DMS79 treated with DMSO at 0.1 percent for 48 hours (cell line): ENCODE results near the gene MARCHF4.
A peak's percentile ranks its signal among the peaks of the same experiment; 100 is the strongest.

Experiments used
- DNase-seq: peaks from one replicate; lab custom pipeline; 2025; lab: John Stamatoyannopoulos, UW

Gene MARCHF4, protein sequence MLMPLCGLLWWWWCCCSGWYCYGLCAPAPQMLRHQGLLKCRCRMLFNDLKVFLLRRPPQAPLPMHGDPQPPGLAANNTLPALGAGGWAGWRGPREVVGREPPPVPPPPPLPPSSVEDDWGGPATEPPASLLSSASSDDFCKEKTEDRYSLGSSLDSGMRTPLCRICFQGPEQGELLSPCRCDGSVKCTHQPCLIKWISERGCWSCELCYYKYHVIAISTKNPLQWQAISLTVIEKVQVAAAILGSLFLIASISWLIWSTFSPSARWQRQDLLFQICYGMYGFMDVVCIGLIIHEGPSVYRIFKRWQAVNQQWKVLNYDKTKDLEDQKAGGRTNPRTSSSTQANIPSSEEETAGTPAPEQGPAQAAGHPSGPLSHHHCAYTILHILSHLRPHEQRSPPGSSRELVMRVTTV

DNA sequence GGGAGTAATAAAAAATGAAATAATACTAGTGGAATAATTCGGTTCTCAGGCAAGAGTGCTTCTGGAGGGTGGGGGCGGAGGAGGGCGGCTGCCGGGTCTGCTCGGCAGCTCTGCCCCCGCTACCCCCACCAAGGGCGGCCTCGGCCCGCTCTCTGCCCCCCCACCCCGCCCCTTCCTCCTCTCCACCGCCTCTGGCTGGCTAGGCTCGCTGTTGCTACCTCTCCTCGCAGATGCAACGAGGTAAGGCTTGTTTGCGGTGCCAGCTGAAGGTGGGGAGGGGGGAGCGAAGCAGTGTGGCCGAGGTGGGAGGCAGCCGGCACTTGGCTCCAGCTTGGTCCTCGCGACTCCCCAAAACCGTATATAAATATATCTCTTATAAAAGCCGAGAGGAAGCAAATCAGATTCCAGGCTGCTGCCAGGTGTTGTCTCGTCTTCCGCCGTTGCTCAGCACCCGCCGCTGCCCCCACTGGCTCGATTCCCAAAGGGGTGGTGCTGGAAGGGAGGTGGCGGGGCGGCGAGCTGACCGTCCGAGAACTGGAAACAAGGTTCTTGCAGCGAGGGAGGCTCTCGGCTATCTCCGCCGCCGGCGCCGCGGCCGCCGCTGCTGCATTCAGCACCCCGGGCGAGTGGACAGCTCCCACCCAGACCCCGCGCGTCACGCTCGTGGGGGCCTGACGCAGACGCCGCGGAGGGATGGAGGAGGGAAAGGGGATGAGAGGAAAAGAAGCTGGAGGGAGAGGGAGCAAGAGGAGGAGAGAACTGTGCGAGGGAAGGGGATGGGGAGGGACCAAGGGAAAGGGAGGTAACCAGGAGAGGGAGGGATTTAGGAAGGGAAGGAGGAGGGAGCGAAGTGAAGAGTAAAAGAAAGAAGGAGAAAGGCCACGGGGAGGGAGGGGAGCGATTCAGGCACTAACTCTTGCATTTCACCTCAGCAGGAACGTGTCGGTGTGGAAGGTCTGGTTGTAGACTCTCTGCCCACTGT lies at the start of gene MARCHF4:
TSS of gene MARCHF4 (minus strand) at position 763 of the 982 bp plus-strand sequence. CDS start 2,223 bp downstream, outside the sequence.
- DNase-seq = peak; percentile 77

- DNase-seq = no peak
Observed at GRCh38 chr2:216420367-216421101, 48.3 kb upstream of the MARCHF4 start.

GRCh38 chr2:216418981-216419380 lies 46.7 kb upstream of the MARCHF4 start:
- no peak for DNase-seq

GRCh38 chr2:216416571-216417307 lies 44.5 kb upstream of the MARCHF4 start:
- DNase-seq = no peak

DNA sequence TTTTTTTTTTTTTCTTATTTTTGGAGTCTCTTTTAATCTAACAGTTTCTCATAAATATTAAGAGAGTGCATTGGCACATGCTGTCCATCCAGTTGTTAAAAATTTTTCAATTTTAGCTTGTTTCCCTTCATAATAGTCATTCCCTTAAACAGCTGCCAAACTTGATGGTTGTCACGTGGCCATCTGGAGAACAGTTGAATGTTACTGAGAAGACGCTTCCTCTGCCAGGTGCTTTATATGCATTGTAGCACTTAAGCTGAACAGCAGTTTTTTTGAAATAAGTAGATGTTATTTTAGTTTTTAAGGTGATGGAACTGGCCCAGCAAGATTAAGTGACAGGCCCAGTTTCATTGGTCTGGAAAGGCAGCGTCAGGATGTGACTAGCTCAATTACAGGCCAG lies 43.3 kb upstream of the MARCHF4 start:
- no peak for DNase-seq

DNA sequence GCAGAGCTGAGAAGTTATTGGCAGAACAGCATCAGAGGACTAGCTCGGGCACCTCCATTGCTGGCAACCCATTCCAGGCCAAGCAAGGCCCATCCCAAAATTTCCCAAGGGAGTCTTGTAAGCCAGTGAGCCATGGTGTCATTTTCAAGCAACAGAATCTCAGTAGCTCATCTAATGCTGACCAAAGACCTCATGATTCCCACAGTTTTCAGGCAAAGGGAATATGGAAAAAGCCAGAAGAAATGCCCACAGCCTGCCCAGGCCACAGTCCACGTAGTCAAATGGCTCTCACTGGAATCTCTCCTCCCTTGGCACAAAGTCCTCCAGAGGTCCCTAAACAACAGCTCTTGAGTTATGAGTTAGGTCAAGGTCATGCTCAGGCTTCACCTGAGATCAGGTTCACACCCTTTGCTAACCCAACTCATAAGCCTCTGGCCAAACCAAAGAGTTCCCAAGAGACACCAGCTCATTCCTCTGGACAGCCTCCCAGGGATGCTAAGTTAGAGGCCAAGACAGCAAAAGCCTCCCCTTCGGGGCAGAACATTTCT lies 42.6 kb upstream of the MARCHF4 start:
- DNase-seq = no peak

GRCh38 chr2:216413882-216414281 lies 41.6 kb upstream of the MARCHF4 start:
- DNase-seq = no peak

DNA sequence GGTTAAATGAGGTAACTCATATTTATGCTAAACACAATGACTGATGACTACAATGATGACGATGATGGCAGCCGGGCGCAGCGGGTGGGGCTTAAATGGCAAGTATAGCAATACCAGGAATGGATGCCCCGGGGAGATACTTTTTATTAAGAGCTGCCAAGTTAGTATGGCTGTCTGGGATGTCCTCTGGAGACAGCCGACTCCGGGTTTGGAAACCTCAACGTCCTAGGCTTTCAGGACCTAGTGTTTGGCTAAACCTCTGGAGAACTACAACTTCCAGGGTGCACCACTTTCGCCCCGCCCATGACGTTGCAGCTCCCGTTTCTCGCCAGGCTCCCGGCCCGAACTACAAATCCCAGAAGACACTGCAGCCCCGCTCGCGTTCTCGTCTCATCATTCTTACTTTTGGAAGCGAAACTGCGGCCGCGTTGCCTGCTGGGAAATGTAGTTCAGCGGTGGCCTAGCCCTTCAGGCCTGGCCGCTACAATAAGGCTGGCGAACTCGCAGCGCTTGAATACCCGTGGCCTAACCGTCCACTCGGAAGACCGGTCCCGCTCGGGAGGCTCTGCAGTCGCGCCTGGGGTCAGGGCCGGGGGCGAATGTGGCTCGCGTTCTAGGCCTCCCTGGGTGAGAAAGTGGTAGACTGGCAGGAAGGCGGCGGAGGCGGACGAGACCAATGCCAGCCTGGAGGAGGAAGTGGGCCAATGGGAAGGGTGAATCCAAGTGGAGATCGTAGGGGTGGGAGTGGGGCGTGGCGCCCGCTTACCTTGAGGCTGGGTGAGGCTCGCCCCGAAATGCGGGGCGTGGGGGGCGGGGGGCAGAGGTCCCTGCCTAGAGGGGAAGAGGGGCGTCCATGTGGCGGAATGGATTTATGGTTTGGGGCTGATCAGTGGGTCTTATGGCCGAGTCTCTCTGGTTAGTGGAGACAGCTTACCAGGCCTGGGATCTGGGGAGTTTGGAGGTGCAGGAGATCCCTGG lies 40.0 kb upstream of the MARCHF4 start, which contains the start of gene SMARCAL1:
TSS of gene SMARCAL1 (plus strand) at position 463 of the 978 bp plus-strand sequence. CDS start 2,221 bp downstream, outside the sequence.
- DNase-seq = peak; percentile 98

- DNase-seq = no peak
Observed at GRCh38 chr2:216410550-216410949, 38.3 kb upstream of the MARCHF4 start.

- DNase-seq = no peak
Observed at GRCh38 chr2:216408426-216409290, 36.4 kb upstream of the MARCHF4 start.

- DNase-seq = peak; percentile 82
Observed at GRCh38 chr2:216406826-216407225, 34.5 kb upstream of the MARCHF4 start.

DNA sequence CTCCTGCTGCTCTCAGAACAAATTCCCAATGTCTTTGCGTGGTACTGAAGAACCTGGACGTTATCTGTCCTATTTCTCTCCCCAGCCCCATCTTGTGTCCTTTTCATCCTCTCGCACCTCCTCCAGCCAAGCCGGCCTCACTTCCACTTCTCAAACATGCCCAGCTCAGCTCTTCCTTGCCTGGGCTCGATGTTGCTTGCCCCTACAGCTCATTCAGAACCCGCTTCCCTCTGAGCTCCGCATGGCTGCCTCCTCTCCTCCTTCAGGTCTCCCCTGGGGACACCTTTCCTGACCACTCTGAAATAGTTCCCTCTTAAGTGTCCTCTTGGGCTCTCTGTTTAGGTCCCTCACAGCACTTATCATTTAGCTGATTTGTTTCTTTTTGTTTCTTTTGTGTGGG lies 33.3 kb upstream of the MARCHF4 start:
- peak; percentile 75 for DNase-seq

DNA sequence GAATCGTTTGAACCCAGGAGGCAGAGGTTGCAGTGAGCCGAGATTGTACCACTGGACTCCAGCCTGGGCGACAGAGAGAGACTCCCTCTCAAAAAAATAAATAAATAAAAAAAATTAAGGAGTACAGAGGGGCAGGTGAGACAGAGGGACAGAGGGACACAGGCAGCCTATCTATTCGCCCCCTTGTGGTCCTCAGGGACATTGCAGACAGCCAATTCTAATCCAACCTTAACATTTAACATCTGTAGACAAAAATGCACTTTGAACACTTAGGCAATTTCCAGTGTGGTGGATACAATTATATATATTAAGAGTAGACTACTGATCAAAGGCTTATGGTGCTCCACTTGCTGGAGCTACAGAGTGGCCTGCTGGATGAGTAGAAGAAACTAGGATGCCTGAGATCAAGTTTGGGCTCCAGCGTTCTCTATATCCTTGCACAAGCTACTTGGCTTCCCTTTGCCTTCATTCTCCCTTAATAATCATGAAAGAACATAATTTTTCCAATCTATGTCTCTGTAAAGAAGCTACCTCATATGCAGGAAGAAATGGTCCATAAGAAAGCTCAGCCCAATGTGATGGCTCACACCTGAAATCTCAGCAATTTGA lies 31.8 kb upstream of the MARCHF4 start:
- peak; percentile 9 for DNase-seq

GRCh38 chr2:216402751-216403150 lies 30.5 kb upstream of the MARCHF4 start:
- no peak for DNase-seq

- no peak for DNase-seq
Observed at GRCh38 chr2:216399621-216400020, 27.3 kb upstream of the MARCHF4 start.

DNA sequence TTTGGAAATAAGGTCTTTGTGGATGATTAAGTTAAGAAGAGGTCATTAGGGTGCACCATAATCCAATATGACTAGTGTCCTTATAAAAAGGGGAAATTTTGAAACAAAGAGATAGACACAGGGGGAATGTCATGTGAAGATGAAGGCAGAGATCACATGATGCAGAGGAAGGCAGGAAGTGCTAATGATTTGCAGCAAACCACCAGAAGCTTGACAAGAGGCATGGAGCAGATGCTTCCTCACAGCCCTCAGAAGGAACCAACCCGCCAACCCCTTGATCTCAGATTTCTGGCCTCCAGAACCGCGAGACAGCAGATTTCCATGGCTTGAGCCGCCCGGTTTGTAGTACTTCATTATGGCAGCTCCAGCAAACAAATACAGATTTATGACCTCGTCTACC lies 22.6 kb upstream of the MARCHF4 start:
- no peak for DNase-seq

GRCh38 chr2:216392945-216393840 lies 20.9 kb upstream of the MARCHF4 start:
- DNase-seq = no peak
